Heart right ventricle (tissue), 16 donors: ENCODE measurements around the gene AVPR1B. TPM values are rescaled to one million over a fixed set of nuclear protein-coding genes. Genes with fewer than 3 reads are reported as not detected.

ENCODE experiments used
- ATAC-seq, 8 donors: fragments of 200-7000 bp; cut with Tn5 transposase; one replicate each; pipeline ENCODE4 v1.9.1; 2020; ENCODE audit warnings: mild to moderate bottlenecking in 8 of 8, moderate library complexity in 8 of 8, moderate number of reproducible peaks in 1 of 8
- DNase-seq, 2 donors: peaks; one replicate each; pipeline ENCODE4 v3.0.0-alpha.2; 2020
- H3K27ac ChIP-seq, 10 donors: fragments of 200-600 bp; sonication (generic) in 2 of 10; one replicate each; pipeline versions ENCODE4 v1.5.0 to v1.8.0; 2020 to 2022; ENCODE audit warnings: mild to moderate bottlenecking in 3 of 10
- H3K27me3 ChIP-seq, 7 donors: fragments of 200-600 bp; one replicate each; pipeline ENCODE4 v1.8.0; 2021 to 2022; ENCODE audit warnings: mild to moderate bottlenecking in 2 of 7
- H3K36me3 ChIP-seq, 9 donors: fragments of 200-600 bp; sonication (generic) in 1 of 9; one replicate each; pipeline versions ENCODE4 v1.5.0 to v1.8.0; 2020 to 2022; ENCODE audit warnings: mild to moderate bottlenecking in 2 of 9
- H3K4me1 ChIP-seq, 9 donors: fragments of 200-600 bp; sonication (generic) in 1 of 9; one replicate each; pipeline versions ENCODE4 v1.5.0 to v1.8.0; 2020 to 2022; ENCODE audit warnings: mild to moderate bottlenecking in 4 of 9
- H3K4me3 ChIP-seq, 10 donors: fragments of 200-600 bp; sonication (generic) in 2 of 10; one replicate each; pipeline versions ENCODE4 v1.5.0 to v1.8.0; 2020 to 2022; ENCODE audit warnings: mild to moderate bottlenecking in 7 of 10, moderate library complexity in 2 of 10
- H3K9me3 ChIP-seq, 11 donors: fragments of 200-600 bp in 10 of 11; sonication (generic) in 2 of 11; one replicate each; pipeline versions ENCODE4 v1.5.0 to v1.8.0; 2013 to 2022; ENCODE audit warnings: mild to moderate bottlenecking in 2 of 11, control low read depth in 1 of 11, moderate library complexity in 1 of 11
- CTCF ChIP-seq, 9 donors: fragments of 200-600 bp; sonication (generic) in 2 of 9; IDR thresholded peaks; one replicate each; pipeline versions ENCODE4 v1.5.0 to v1.8.0; 2021 to 2022; ENCODE audit warnings: antibody characterized with exemption in 9 of 9, mild to moderate bottlenecking in 5 of 9, moderate library complexity in 1 of 9
- WGBS, 2 donors: extraction: QIAGEN DNeasy Blood & Tissue Kit; methylation state at CpG; one replicate each; pipeline ENCODE4 v1.1.7; 2013; ENCODE audit warnings: inconsistent platforms in 1 of 2; 5-methylcytosine and 5-hydroxymethylcytosine counted together
- intact Hi-C, 10 donors: fragments of 100-400 bp; cut with DNase I; formaldehyde crosslinking; loops; one replicate each; pipeline versions ENCODE4 v1.11.1 to v1.14.2; 2022
- polyA plus RNA-seq, 2 donors: library from polyadenylated mRNA; stranded (reverse); fragments of 200-250 nt; gene quantifications; one replicate each; pipeline ENCODE4 v1.2.3, GENCODE V29; 2013
- total RNA-seq, 10 donors: library from RNA; stranded (reverse); fragmentation: NEBNext Ultra II Directional in 3 of 10; extraction: Animal tissue kit (Norgen Biotek cat#: 25700) in 3 of 10; gene quantifications; one replicate each; pipeline versions ENCODE4 v1.2.1 to v1.2.4, GENCODE V29; 2021 to 2023
- donor health status: Arrhythmogenic right ventricular cardiomyopathy.
- donor health status: ischemic (EF 13 %, LVEDD 7.1; RV severe dilation, severe dysfunction).
- donor health status: healthy with polysubstance abuse.
- donor health status: DM: no; HTN: yes; CAD: no.
- donor health status: DM: no; HTN: no; CAD: no.
- donor health status: ischemic (EF 25% LVEDD 6.9; RV normal size, moderate dysfunction).
- donor health status: ischemic (EF 25% LVEDD 5.7; RV mildly dilated, moderate dysfunction).
- donor health status: healthy.
- donor health status: DM: yes; HTN: yes; CAD: no.
- donor health status: Ischemic cardiomyopathy.
- donor health status: ischemic (EF 35%, LVEDD 5.7; RV mildly dilated, moderate dysfunction).
- donor health status: nonischemic (EF 11% LVEDD 7.7; RV severe dilation, severe dysfunction).
- donor health status: DM: yes; HTN: yes; CAD: no.
- donor health status: PGD.
- donor health status: ischemic (EF 29% LVEDD 5.4; RV normal size, mild dysfunction).
- donor health status: nonischemic (EF 23%, LVEDD 6.1; RV moderate dilation, normal function).

The AVPR1B gene
- total and polyA plus RNA-seq, 12 donors: not detected

DNA sequence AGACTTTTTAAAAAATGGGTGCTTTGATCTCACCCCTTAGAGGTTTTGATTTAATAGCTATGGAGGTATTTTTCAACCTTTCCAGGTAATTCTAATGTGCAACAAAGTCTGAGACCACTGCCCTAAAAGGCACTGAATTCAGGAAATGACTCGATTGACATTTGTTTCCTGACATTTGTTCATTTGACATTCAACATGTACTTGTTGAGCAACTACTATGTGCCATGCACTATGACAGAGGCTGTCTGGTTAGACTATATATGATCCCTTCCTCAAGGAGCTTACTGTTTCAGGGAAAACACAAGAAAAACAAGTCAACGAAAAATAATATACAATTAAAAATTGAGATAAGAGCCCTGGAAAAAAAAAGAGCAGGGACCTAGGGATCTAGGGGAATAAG, 25.6 kb upstream of the AVPR1B start:
- Histone ChIP-seq H3K4me3 (no peak overlapping the region), H3K27me3 (peaks cover 0 to 10% (median 0%) of the 10 kb centered on the region in 7 donors), H3K4me1 (peaks cover 0 to 3% (median 0%) of the 10 kb centered on the region in 9 donors), H3K27ac (no peak overlapping the region), H3K9me3 (peaks cover 0 to 4% (median 0%) of the 10 kb centered on the region in 11 donors), H3K36me3 (no peaks in the 10 kb centered on the region)
- ATAC-seq (no peak), DNase-seq (no peak)
- no peak for TF ChIP-seq CTCF (IDR thresholded peaks at IDR 0.05)
- 79 to 83% methylated on average over 2 of the region's 2 CpGs for WGBS, 2 donors
- intact Hi-C loops: no loop called here

DNA sequence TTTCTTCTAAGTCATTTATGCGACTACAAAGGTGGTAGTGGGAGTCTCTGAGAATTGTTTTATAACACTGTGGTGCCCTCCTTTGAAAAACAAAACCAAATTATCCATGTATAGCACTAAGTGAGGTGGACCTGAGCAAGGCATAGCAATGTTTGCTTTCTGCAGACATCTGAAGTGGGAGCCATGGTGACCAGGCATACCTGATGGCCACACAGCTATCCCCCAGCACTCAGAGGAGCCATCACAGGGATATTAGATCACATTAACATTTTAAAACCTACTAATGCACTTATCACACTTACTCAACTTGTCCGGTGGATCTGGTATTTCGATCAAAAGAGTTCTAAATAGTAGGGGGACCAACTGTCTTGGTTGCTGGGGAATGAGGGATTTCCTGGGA, 24.8 kb upstream of the AVPR1B start:
- WGBS, 2 donors: 86 to 91% methylated on average over 3 of the region's 3 CpGs
- H3K4me1 ChIP-seq: peaks cover 0 to 3% (median 0%) of the 10 kb centered on the region in 9 donors
- H3K36me3 ChIP-seq: no peaks in the 10 kb centered on the region
- ATAC-seq (no peak), DNase-seq (no peak)
- no peak for TF ChIP-seq CTCF (IDR thresholded peaks at IDR 0.05)
- H3K27me3 ChIP-seq: peaks cover 0 to 10% (median 0%) of the 10 kb centered on the region in 7 donors
- H3K4me3 ChIP-seq: no peak overlapping the region
- intact Hi-C loops: no loop called here
- H3K9me3 ChIP-seq: peaks cover 0 to 4% (median 0%) of the 10 kb centered on the region in 11 donors
- H3K27ac ChIP-seq: no peak overlapping the region

GRCh38 chr1:206136241-206136640, 19.1 kb upstream of the AVPR1B start:
- Histone ChIP-seq H3K4me3 (no peak overlapping the region), H3K4me1 (peaks cover 0 to 3% (median 0%) of the 10 kb centered on the region in 9 donors), H3K9me3 (peaks cover 0 to 4% (median 0%) of the 10 kb centered on the region in 11 donors), H3K27me3 (peaks cover 0 to 6% (median 0%) of the 10 kb centered on the region in 7 donors), H3K36me3 (no peaks in the 10 kb centered on the region), H3K27ac (no peak overlapping the region)
- DNase-seq (no peak), ATAC-seq (no peak)
- 43 to 44% methylated on average over 2 of the region's 2 CpGs for WGBS, 2 donors
- intact Hi-C loops: no loop called here
- TF ChIP-seq CTCF (IDR thresholded peaks at IDR 0.05): no peak

DNA sequence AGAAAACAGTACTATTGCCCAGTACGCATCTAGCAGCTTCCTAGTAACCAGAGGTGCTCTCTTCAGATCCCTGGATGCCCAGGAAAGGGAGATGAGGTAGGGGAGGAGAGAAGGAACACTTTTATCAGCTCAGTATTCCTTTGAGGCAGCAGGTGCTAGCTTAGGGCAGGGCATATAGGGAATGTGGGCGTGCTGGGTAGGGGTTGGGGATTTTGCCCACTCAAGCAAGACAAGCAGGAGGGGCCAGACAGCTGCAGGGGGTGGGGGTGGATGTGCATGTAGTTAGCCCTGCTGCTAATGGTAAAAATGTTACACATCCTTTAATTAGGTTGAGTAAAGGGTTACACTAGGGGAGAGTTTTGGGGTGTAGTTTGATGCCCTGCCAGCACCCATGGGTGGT, 18.1 kb upstream of the AVPR1B start:
- no peak overlapping the region for H3K27ac ChIP-seq
- no peak for TF ChIP-seq CTCF (IDR thresholded peaks at IDR 0.05)
- peaks cover 0 to 6% (median 0%) of the 10 kb centered on the region in 7 donors for H3K27me3 ChIP-seq
- 90 to 100% methylated on average over 2 of the region's 2 CpGs for WGBS, 2 donors
- intact Hi-C loops: no loop called here
- peaks cover 0 to 4% (median 0%) of the 10 kb centered on the region in 11 donors for H3K9me3 ChIP-seq
- no peak overlapping the region for H3K4me3 ChIP-seq
- H3K4me1 ChIP-seq: peaks cover 0 to 10% (median 0%) of the 10 kb centered on the region in 9 donors
- DNase-seq: no peak
- no peaks in the 10 kb centered on the region for H3K36me3 ChIP-seq
- no peak for ATAC-seq
